Stimulated activated CD4-positive, alpha-beta T cell treated with anti-CD3 and anti-CD28 coated beads, Interleukin-15, amount 100 ng/mL, for 48 hours (primary cell): Measurements from ENCODE around the gene AGAP1.

Experiments used
- DNase-seq, 2 donors: peaks; one replicate each; pipeline ENCODE4 v3.0.0-alpha.2; 2020; ENCODE audit warnings: low read depth in 2 of 2

The AGAP1 gene

DNA sequence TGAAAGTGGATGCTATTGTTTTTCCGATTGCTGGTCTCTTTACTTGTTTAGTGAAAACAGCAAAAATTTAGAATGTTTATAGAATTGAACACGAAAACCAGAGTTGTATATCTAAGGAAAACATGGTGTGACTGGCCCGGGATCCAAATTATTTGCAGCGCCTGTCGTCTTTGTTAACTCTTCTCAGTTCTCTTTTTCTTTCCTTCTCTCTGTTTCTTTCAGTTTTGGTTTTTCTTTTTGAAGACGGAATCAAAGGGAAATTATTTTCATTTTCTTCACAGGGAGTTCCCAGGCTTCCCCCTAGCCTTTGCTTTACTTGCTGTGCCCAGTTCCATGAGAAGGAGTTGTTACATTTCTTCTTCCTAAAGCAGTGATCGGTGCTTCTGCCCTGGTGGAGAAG is 76.0 kb downstream of the AGAP1 start:
- no peak for DNase-seq

DNA sequence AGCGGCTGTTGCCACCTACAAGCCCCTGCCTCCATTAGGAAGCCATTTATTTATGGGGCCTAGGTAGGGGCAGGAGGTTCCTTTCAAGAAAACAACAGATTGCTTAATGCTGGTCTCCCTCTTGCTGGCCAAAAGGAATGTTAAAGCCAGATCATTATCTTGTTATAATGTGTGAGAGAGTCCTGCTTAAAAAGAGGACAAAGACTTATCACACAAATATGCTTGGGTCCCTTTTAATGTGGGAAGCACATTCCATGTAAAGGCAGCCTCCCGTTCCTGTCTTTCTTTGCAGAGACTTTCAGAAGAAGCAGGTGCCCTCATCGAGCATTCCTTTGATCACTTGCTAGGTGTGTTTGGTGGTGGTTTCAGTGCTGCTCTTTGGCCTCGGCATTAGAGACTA is 76.4 kb downstream of the AGAP1 start:
- no peak for DNase-seq

DNA sequence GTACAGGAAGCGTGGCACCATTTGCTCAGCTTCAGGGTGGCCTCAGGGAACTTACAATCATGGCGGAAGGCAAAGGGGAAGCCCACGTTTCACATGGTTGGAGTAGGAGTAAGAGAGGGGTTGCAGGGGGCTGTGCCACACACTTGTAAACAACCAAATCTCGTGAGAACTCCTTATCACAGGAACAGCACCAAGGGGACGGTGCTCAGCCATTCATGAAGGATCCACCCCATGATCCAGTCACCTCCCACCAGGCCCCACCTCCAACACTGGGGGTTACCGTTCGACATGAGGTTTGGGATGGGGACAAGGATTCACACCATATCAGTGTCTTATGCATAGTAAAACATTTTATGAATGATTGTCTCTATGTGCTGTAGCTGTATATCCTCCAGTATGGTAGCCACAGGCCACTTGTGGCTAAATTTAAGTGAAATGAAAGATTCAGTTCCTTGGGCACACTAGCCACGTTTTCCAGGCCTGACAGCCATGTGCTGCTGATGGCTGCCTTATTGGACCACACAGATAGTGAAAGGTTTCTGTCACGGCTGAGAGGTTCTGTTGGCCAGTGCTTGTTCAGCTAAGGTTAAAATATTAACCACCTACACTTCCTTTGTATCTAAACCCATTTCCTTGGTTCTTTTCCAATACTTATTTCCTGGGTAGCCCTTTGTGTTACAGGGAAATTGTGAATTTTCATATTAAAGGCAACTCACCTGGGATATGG is 77.3 kb downstream of the AGAP1 start:
- no peak for DNase-seq

DNA sequence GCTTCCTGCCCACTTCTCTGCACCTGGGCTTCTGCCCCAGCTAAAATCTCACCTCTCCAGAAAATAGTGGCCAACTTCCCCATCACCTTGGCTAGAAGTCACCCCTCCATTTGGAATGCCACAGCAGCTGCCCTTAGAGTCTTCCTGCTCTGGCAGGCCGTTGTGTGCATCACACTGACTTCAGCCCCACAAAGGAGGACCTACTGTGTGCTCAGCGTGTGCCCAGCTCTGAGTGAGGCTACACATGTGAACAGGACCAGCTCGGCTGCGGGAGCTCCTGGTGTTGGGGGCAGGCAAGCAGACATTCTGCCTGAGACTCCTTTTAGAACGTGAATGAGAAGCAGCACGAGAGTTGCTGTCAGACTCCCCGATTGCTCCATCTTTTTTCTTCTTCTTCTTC is 78.7 kb downstream of the AGAP1 start:
- DNase-seq = no peak

DNA sequence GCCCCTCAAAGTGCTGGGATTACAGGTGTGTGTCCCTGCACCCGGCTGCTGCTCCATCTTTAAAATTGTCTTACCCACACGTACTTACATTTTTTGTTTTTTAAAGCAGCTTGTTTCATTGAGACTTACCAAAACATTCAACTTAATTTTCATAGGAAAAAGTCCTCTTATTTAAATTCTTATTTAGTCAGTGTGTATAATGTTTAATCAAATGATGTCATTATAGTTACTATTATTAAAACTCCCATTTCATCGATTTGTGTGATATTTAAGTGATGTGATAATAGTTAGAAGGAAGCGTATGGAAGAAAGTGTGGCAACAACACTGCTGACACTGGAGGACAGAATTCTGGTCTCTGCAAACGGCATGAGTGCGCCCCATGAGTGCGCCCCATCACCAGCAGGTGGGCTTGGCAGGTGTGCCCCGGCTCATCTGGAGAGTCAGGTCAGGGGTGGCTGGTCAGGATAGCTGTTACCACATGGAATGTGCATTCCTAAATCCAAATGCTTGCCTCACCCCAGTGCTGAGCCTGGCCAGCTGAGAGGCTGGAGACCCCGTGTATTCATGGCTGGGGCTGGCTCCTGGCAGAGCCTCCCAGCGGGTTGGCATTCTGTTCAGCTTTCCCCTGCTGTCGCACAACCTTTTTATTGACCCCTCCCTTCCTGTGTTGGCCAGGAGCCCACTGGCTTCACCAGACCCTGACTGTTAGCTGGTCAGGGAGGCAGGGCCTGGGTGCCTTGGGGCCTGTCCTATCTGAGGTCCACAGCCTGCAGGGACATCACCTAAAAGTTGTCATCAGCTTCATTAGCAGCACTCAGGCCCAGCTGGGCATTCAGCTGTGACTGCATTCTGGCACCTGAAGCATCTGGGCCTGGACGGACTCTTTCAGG is 79.7 kb downstream of the AGAP1 start:
- DNase-seq = no peak

DNA sequence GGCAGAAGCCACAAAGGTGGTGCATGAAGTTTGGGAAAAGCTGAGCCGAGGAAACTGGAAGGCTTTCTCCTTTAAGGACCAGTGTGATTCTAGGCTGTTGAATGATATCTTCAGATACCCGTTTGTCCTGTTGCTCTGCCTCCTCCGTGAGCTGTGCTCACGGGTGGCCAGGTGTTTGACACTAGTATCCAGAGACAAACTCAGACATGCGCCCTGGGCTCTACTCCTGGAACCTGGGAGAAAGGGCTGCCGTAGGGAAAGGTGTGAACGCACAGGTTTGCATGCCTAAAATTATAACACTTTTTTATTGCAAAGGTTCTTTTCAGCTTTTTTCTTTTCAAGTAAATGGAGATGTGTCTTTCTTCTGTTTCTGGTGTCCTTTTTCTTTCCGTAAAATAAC is 81.6 kb downstream of the AGAP1 start:
- DNase-seq = no peak

DNA sequence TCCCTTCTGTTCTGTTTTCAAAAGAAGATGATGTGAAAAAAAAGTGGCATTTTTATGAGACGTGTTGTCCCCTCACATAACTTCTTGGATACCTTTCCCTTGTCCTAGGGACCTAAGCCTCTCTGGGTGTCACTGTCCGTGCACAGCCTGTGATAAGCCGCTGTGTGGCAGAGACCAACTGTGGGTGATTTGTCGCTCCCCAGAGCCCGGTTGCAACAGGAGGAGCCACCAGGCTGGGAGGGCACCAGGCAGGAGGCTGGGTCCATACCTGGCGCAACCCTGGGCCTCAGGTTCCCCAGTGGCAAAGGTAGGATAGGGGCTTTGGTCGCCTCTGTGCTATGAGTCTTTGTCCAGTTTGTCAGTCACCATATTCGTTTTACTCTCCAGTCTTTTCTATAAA is 82.1 kb downstream of the AGAP1 start:
- DNase-seq = no peak

DNA sequence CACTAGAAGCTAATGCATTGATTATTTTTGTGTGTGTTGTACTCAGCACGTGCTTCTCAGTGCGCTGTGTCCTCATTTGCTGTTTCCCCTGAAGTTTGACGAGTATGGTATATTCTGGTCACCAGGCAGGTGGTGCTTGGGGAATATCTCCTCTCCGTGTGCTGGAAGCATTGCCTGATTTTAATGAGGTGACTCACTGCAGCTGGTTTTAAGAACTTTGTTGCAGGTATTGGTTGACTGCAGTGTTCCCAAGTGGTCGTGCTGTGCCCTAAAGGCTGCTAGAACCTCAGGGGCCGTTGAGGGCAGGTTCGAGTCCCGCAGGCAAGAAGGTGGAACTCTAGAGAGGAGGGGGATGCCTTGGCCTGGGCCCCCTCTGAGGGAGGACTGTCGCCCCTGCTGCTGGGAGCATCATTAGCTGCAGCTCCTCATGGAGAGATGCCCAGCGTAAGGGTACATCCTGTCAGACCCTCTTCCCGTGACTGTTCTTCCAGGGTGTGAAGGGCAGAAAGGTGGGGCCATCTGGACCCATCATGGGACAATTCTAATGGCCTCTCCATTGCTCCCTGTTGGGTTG is 82.6 kb downstream of the AGAP1 start:
- DNase-seq = no peak

DNA sequence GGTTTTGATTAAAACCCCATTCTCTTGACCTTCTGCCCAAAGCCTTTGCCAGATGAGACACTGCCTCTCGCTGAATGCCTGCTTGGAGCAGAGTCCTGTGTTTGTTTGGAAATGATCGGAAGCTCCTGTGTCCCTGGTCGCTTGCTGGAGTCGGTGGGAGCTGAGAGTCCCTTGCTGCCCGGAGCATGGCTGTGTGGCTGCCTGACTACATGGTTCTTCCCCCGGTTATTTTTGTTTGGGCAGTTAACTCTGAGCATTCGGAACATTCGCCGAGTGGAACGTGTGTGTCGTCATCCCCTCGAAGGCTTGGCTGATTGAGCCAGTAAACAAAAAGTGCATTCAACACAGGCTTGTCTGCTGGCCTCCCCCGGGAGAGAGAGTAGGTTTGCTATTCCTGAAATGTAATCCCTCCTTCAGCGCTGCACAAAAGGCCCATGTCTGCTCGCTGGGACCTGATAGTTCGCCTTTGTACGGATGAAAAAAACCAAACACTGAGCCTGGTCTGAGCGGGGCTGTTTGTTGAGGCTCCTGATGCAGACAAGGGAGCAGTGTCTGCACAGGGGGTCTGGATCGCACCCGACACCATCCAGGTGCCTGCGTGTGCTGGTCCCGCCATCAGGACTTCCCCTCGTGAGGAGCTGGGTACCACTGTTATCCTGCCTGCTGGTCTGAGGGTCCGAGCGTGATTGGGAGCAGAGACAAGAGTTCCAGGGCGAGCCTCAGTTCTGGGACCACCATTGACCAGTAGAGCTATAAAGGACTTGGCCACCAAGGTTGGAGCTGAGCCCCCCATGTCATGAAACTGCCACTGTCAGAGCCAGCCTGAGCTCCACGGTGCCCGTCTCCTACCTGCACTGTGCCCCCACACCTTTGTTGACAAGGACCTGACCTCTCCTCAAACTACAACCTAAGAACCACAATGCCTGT is 83.8 kb downstream of the AGAP1 start:
- no peak for DNase-seq

DNA sequence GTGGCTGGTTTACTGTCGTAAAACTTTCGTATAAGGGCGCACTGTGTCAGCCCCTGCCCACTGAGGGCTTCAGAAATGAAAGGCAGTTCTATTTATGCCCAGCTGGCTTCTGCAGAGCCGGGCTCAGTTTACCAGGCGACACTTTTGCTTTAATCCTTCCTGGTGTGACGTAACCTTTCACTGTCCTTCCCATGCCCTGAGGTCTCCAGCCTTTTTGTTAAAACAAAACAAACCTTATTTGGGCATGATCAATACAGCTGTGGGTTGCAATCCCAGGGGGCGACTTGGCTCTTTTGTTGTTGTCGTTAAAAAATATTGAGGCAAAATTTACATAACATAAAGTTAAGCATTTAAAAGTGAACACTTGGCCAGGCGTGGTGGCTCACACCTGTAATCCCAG is 85.3 kb downstream of the AGAP1 start:
- DNase-seq = no peak

DNA sequence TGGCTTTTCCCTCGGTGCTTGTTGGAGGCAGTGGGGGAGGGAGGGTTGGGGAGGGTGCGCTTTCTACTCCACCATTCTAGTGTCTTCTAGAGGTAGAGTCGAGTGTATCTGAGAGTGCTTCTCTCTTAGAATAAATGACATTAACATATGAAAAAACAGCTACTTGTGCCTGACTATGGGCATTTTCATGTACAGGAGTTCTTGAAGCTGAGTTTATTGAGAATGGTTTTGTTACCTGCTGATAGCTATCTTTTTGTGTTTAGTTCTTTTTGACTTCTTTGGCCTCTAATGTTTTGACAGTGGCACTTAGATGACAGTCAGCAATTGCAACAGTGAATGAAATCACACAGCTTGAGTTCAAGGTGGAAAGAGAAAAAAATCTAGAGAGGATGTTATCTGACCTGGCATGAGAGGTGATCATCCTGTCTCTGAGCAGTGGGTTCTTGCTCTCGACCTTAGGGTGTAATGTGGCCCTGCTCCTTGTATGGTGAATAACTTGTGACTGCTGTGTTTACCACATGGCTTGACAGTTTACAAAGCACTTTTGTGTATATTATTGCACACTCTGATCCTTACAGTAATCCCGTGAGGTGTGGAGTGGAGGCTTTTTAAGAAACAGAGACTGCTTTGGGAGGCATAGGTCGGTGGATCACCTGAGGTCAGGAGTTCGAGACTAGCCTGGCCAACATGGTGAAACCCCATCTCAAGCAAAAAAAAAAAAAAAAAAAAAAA is 86.7 kb downstream of the AGAP1 start:
- DNase-seq = no peak

DNA sequence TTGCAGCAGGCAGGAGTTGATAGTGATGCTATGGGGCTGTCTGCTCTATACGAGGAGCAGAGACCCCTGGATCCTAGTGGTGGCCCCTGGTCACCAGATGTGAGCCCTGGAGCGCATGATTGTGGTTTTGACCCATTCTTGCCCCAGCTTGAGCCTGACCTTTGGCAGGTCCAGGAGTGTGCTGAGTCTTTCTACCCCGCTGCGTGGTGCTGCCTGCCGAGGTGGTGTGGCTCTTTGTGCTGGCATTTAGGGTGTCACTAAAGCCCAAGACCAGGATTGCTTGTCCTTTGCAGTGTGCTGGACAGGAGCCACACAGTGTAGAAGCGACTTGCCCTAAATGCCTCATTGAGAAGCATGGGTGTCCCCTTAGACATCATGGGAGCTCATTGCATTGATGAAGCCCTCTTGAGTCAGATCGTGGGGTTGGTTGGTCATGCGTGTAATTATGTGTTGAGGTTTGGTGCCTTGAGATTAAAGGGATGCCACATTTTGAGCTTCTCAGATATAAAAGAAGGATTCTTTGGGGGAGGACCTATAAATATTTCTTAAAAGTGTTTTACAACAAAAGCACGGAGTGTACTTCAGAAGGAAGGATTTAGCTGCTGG is 88.3 kb downstream of the AGAP1 start:
- DNase-seq = no peak

DNA sequence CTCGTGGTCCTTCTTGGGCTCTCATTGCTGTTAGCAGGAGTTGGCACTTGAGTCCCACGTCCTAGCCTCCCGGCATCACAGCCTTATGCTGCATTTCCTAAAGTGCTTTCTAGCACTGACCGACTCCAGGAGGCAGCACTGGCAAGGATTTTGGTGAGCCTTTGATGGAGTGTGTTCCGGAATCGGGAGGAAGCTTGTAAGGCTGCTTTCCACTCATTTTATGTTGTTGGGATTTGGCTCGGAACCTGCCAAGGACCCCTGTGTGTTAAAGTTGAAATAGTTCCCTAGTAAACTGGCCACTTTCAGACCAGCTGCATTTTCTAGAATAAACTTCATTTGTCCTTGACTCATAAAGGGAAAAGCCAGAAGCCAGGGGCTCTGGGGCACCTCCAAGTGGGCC is 88.9 kb downstream of the AGAP1 start:
- no peak for DNase-seq

DNA sequence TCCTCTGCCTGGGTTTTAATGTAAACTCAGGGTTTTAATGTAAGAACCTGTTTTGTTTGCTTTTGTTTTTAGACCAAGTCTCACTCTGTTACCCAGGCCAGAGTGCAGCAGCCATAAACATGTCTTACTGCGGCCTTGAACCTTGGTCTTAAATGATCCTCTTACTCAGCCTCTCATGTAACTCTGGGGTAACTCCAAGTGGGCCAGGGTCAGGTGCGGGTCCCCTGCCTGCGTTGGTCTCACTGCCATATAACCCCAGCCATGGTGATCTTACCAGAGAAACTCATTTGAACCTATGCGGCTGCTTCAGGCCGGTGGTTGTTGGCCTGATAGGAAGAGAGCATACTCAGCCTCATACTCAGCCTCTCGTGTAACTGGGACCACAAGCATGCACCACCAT is 89.3 kb downstream of the AGAP1 start:
- DNase-seq = no peak

DNA sequence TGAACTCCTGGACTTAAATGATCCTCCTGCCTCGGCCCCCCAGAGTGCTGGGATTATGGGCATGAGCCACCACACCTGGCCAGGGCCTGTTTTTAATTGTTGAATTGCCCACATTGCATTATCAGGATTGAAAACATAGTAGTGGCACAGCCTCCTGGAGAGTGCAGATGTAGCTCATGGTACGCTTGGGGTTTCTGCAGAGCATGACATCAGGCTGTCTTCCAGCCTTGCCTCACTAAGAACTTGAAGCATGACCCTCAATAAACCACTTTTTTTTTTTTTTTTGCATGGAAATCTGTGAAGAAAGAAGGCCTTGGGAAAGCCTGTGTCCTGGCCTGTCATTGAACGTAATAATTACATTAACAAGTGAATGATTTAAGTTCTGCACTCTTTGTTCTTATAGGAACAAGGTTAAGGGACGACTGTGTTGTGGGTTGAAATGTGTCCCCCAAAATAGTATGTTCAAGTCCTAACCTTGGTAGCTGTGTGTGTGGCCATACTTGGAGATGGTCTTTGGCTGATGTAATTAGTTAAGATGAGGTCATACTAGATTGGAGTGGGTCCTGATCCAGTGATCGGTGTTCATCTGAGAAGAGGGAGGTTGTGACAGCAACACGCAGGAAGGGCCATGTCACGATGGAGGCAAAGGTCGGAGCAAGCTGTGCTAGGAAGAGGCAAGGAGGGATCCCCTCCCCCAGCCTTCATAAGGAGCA is 90.2 kb downstream of the AGAP1 start:
- DNase-seq = no peak

DNA sequence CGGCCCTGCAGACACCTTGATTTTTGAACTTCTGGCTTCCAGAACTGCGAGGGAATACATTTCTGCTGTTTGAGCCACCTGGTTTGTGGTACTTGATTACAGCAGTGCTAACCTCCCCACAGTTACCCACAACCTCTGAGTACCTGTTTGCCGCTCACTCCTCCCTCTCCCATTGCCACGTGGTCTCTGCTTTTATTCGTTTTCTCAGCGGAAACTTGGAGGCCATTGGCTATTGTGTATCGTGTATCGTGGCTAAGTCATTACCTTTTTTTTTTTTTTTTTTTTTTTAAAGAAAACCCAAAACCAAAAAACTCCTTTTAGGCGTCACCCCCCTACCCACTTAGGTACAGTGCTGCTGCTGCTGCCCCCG is 90.8 kb downstream of the AGAP1 start:
- DNase-seq = no peak

DNA sequence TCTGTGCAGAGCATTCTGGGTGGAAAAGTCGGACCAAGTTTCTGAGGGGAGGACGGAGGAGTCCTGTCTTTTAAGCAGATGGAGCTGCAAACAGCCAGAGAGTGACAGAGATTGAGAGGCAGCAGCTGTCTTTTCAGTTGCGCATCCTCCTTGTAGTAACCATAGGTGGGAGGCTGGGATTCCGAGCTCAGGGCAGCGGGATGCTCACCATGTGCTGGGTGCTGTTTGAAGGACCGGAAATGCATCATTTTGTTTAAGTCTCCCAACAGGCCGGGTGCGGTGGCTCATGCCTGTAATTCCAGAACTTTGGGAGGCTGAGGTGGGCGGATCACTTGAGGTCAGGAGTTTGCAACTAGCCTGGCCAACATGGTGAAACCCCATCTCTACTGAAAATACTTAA is 93.4 kb downstream of the AGAP1 start:
- no peak for DNase-seq

DNA sequence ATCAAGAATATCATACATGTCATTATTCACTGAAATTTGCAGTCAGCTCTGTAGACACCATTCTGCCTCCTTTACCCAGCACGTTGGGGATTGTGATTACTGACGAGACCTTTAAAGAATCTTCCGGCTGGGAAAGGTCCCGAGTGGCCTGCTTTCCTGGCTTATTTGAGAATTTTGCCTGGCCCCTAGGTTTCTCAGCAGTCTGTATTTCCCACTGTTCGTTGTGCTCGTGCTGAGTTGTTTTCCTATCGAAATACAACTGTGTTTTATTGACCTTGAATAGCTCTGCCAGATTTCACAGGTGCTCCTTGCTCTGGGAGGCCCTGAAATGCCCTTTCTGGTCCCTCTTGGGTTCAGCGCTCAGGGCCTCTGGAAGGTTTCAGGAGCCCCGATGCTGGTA is 94.9 kb downstream of the AGAP1 start:
- DNase-seq = no peak

DNA sequence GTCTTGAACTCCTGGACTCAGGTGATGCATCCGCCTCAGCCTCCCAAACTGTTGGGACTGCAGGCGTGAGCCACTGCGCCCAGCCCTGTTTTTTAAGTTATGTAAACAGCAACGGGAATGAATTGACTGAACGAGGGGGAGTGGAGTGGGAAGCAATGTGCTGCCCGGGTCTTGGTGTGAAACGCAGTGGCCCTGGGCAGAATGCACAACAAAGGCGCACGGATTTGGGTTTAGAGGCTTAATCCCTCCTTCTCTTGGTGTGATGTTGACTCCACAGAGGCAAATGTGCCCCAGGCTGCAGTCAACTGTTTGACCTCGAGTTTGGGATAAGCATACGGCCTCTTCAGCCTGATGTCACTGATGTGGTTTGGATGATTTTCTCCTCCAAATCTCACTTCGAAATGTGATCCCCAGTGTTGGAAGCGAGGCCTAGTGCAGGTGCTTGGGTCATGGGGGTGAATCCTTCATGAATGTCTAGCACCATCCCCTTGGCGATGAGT is 97.4 kb downstream of the AGAP1 start:
- no peak for DNase-seq

DNA sequence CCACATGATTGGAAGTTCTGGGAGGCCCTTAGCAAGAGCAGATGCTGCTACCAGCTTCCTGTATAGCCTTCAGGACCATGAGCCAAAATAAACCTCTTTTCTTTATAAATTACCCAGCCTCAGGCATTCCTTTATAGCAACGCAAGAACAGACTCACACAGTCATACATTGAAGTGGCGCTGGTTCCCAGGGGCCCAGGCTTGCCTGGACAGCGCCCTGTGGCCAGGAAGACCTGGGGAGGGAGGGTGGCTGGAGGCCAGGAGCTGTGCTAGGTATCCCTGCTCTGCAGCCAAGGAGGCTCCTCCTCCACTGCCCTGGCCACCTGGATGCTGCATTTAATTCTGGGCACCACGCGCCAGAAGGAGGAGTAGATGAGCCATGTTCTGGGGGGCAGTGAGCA is 98.1 kb downstream of the AGAP1 start:
- DNase-seq = no peak
